Ishikawa (cell line): ENCODE data around the gene SYT1.

ENCODE experiments used
- CEBPB ChIP-seq: IDR thresholded peaks from 2 replicates; pipeline ENCODE4 v1.6.1; 2012
- CREB1 ChIP-seq: IDR thresholded peaks from 2 replicates; pipeline ENCODE4 v1.6.1; 2012; ENCODE audit warnings: low read depth
- EGR1 ChIP-seq: IDR thresholded peaks from 2 replicates; pipeline ENCODE4 v1.6.1; 2012
- EP300 ChIP-seq: IDR thresholded peaks from 2 replicates; pipeline ENCODE4 v1.6.1; 2012; ENCODE audit warnings: borderline replicate concordance
- FOXM1 ChIP-seq: IDR thresholded peaks from 2 replicates; pipeline ENCODE4 v1.6.1; 2012; ENCODE audit warnings: low read depth, borderline replicate concordance
- MAX ChIP-seq: IDR thresholded peaks from 2 replicates; pipeline ENCODE4 v1.6.1; 2012
- NFIC ChIP-seq: IDR thresholded peaks from 2 replicates; pipeline ENCODE4 v1.6.1; 2012
- RAD21 ChIP-seq: IDR thresholded peaks from 2 replicates; pipeline ENCODE4 v1.6.1; 2012; ENCODE audit warnings: low read depth
- REST ChIP-seq: IDR thresholded peaks from 2 replicates; pipeline ENCODE4 v1.6.1; 2012; ENCODE audit warnings: low read depth, mild to moderate bottlenecking
- TAF1 ChIP-seq: IDR thresholded peaks from 2 replicates; pipeline ENCODE4 v1.6.1; 2012; ENCODE audit warnings: low read depth, mild to moderate bottlenecking
- TCF12 ChIP-seq: IDR thresholded peaks from 2 replicates; pipeline ENCODE4 v1.6.1; 2012; ENCODE audit warnings: low read depth
- TEAD4 ChIP-seq: IDR thresholded peaks from 2 replicates; pipeline ENCODE4 v1.6.1; 2012
- USF1 ChIP-seq: IDR thresholded peaks from 2 replicates; pipeline ENCODE4 v1.6.1; 2012
- YY1 ChIP-seq: IDR thresholded peaks from 2 replicates; pipeline ENCODE4 v1.6.1; 2012; ENCODE audit warnings: low read depth
- ZBTB7A ChIP-seq: IDR thresholded peaks from 2 replicates; pipeline ENCODE4 v1.6.1; 2012; ENCODE audit warnings: low read depth

The SYT1 gene

GRCh38 chr12:79442396-79442795, 577.8 kb downstream of the SYT1 start:
- TF ChIP-seq CREB1 (no peak), TCF12 (no peak), TEAD4 (no peak), CEBPB (no peak), EGR1 (no peak), RAD21 (no peak), USF1 (no peak), EP300 (no peak), NFIC (no peak), MAX (no peak), FOXM1 (no peak), ZBTB7A (no peak), TAF1 (no peak), REST (no peak), YY1 (no peak)

GRCh38 chr12:79444089-79444488, 579.5 kb downstream of the SYT1 start:
- TF ChIP-seq RAD21 (no peak), ZBTB7A (no peak), EP300 (no peak), TAF1 (no peak), REST (no peak), MAX (no peak), TEAD4 (no peak), NFIC (no peak), CEBPB (no peak), FOXM1 (no peak), YY1 (no peak), TCF12 (no peak), EGR1 (no peak), USF1 (no peak), CREB1 (no peak)

GRCh38 chr12:79448816-79449215, 584.2 kb downstream of the SYT1 start:
- TF ChIP-seq EP300, result no peak
- TF ChIP-seq REST, result no peak
- TF ChIP-seq YY1, result no peak
- no peak for TF ChIP-seq FOXM1
- no peak for TF ChIP-seq TEAD4
- no peak for TF ChIP-seq TAF1
- no peak for TF ChIP-seq TCF12
- no peak for TF ChIP-seq CEBPB

GRCh38 chr12:79451365-79451764, 586.8 kb downstream of the SYT1 start:
- TF ChIP-seq ZBTB7A (no peak), EGR1 (no peak), CREB1 (no peak), REST (no peak), TCF12 (no peak), MAX (no peak), RAD21 (no peak), EP300 (no peak), TAF1 (no peak), CEBPB (no peak), USF1 (no peak), TEAD4 (no peak)
